ENCODE results near the gene ZEB2.

GRCh38 chr2:144376926-144377325, 143.0 kb downstream of the ZEB2 start:
- TF ChIP-seq CTCF (IDR thresholded peaks at IDR 0.05; ENCODE audit: insufficient read depth, low read length, poor library complexity, severe bottlenecking) (no peak), EZH2phosphoT487 (conservative IDR thresholded peaks at IDR 0.05; ENCODE audit: low read length) (no peak)

Data from SU-DHL-6 (cell line).